GM21526 (cell line): ENCODE results near the gene ESRRG.

ENCODE experiments used
- ATAC-seq: cut with Tn5 transposase; IDR thresholded peaks from one replicate; pipeline ENCODE4 v1.9.1; 2021; ENCODE audit warnings: moderate library complexity; ENCODE audit not compliant: unreplicated experiment, low FRiP score

The ESRRG gene

DNA sequence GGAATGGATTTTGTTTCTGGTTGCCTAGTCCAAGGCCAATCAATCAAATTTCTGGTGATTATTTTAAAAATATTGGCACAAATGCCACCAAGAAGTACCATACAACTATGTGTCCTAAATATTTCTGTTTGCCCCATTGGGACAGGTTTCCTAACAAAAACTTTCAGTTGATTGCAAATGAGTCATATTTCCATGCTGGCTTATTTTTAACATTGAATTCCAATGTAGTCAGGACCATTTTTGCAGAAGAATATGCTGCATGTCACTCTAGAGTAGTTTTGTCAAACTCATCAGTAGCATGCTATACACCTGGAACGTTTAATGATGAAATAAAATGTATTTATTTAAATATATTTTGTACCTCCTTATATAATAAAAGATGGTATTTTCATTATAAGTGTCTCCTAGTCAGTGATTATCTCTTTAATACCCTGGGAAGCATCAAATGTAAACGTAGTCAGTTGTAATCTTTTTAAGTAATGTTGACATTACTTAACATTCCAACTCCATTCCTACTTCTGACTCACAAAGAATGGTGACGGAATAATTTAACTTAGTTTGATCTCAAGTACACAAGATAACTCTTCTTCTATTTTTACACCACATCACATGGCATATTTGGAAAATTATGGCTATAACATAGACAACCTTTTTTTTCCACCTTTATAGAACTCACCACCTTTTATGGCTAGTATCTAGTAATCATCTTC is 261.0 kb downstream of the ESRRG start:
- no peak for ATAC-seq

DNA sequence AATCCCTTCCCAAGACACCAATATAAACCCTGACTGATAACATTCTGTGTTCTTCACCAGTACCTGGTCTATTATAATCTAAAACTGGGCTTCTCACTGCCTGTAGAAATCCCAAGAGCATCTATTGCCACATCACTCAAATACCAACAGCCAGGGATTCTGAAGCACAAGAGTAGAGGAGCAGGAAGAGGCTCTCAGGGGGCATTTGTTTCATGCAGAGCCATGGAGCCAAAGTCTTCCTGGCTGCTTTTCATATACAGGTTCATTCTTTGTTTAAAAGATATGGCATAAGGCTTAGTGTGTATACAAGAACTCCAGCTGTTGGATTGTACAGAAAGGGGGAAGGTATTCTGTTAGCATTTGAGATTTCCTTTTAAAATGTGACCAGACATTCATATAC is 261.8 kb downstream of the ESRRG start:
- no peak for ATAC-seq

DNA sequence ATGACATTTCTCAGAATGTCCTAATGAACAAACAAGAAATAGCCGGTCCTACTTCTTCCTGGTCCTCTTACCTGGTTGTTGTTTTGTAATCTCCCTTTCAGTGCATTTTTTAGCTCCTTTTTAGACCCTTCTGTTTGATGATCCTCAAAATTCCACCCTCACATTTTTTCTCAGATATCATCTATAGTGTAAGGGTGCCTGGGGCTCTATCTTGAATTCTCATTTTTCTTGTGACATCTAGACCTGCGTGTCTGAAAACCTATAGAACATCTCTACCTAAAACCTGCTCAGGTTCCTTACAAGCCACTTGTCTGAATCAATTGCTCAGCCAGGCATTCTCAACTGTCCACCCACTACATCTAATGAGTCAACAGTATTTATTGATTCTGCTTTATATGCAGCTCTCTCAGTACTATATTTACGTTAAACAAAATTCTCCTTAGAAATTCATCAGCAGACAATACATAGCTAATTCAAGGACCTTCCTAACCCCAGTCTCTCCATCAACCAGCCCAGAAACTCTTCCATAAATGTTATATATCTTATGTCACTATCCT is 263.5 kb downstream of the ESRRG start:
- no peak for ATAC-seq

DNA sequence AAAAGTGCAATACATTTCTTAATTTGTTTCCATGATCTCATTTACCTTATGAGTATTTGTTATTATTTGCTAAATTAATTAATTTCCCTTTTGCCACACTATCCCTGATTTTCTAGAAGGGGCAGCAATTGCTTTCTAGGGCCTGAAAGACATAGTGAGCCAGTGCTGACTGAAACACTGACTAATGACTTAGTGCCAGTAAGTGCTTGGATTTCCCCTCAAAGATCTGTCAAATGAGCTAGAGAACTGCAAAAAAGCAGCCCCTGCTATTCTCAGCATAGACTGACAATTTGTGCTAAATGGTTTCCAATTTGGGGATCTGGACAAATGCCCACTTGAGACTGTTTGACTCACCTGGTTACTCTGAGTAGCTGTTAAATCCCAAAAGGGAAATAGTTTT is 264.4 kb downstream of the ESRRG start:
- no peak for ATAC-seq

DNA sequence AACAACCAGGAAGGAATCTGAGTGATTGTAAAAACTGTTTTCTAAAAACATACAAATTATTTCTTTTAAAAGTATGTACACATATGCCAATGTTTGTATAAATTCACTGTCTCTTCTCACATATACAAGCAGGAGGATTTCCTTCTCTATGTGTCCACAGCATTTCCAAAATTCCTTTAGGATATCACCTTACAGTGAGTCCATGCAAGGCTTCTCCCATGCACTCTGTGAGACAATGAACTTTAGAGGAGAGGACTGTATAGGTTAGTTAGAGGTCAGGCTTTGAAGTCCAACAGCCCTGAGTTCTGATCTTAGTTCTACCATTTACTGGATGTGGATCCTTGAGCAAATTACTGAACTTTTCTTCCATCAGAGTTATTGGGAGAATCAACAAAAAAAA is 265.9 kb downstream of the ESRRG start:
- no peak for ATAC-seq

DNA sequence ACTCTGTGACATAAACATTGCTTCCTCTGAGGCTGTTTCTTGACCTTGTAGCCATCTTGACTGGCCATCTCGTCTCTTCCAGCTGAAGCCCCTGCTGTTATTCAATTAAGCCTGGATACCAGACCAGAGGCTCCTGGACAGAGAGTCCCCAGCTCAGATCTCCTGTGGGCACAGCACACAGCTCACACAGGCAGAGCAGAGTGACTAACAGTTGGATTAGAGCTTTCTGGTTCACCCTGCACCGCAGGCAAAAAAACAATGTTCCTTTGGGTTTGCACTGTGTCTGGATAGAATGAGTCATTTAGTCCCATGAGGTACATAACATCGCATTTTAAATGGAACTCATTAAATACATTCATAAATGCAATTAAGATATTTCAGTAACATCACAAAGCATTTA is 266.5 kb downstream of the ESRRG start:
- no peak for ATAC-seq

DNA sequence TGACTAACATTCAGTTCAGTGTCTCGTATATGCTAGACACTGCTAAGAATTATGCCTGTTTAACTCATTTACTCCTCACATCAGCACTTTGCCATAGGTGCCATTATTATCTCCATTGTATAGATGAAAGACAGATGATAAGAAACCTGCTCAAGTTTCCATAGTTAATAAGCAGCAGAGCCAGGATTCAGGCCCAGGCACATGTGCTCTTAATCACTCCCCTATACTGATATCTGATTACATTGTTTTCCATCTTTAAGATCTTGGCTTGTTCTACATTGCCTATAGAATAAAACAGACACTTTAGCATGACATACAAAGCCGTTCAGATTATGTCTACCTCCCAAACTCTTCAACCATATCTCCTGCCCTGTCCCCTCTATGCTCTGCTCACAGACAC is 269.5 kb downstream of the ESRRG start:
- ATAC-seq = no peak
